GM11168 (cell line): ENCODE results near the gene CD300LB.

ENCODE experiments used
- in situ Hi-C: fragments of 300-500 bp; cut with MboI; formaldehyde crosslinking; loops from one replicate; pipeline ENCODE4 v1.12.0; 2022; ENCODE audit warnings: low sequenced_read_pairs; ENCODE audit not compliant: unreplicated experiment

CD300LB gene

GRCh38 chr17:74550602-74551001 is 19.3 kb upstream of the CD300LB start:
- in situ Hi-C loops, result no loop called here

DNA sequence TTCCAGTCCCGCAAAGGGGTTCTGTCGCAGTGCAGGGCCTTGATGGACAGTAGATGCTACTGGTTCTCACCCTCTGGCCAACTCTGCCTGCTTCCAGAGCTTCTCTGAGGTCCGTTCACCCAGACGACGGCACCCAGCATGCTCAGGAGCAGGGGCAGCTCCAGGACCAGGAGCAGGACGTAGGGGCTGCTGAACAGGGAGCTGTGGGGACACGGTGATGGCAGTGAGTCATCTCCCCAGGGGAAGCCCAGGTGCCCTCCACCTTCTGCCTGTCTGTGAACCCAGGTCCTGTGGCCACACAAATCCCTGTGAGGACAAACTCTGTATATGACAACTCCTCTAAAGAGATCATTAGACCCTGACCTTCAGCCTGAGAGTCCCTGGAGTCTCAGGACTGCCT is 18.1 kb upstream of the CD300LB start:
- in situ Hi-C loops, result no loop called here

- in situ Hi-C loops, result no loop called here
These were observed 16.5 kb upstream of the CD300LB start for GRCh38 chr17:74547736-74548135.

GRCh38 chr17:74547264-74547663 is 16.0 kb upstream of the CD300LB start:
- in situ Hi-C loops, result no loop called here

GRCh38 chr17:74546586-74546985 is 15.3 kb upstream of the CD300LB start:
- in situ Hi-C loops, result no loop called here

- in situ Hi-C loops, result no loop called here
These were observed 14.6 kb upstream of the CD300LB start, which contains the start of gene CD300C for GRCh38 chr17:74545843-74546230. TSS of gene CD300C (minus strand) at chr17:74546115. CDS start at chr17:74545782, 333 bp downstream.

DNA sequence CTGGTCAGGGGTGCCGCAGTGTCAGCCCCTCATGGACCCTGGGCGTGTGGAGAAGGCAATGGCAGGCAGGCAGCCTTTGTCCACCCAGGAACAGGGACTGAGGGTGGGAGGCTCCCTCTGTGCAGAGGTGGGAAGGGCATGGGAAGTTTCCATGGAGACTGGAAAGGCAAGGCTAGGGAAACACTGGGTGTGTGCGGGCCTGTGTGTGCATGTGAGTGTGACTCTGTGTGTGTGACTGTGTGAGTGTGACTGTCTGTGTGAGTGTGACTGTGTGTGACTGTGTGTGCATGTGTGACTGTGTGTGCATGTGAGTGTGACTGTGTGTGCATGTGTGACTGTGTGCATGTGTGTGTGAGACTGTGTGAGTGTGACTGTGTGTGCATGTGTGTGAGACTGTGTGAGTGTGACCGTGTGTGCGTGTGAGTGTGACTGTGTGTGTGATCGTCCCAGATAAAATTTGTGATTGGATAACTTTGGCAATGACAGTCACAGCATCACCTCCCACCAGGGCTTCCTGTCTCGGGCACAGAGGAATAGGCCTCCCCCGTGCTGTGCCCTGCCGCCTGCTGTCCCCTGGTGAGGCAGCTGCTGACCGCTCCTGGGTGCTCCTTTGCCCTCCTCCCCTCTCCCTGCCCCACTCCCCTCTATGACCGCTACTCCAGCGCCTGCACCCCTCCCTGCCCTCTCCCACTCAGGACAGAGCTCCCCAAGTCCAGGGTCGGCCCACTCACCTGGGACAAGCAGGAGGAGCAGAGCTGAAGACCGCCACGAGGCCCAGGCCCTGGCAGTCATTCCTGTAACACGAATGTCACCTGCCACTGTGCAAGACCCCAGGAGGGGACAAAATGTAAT is 13.9 kb upstream of the CD300LB start:
- in situ Hi-C loops, result no loop called here

- in situ Hi-C loops, result no loop called here
These were observed 12.9 kb upstream of the CD300LB start for GRCh38 chr17:74543891-74544760.

- in situ Hi-C loops, result no loop called here
These were observed 12.1 kb upstream of the CD300LB start for GRCh38 chr17:74543406-74543805.

DNA sequence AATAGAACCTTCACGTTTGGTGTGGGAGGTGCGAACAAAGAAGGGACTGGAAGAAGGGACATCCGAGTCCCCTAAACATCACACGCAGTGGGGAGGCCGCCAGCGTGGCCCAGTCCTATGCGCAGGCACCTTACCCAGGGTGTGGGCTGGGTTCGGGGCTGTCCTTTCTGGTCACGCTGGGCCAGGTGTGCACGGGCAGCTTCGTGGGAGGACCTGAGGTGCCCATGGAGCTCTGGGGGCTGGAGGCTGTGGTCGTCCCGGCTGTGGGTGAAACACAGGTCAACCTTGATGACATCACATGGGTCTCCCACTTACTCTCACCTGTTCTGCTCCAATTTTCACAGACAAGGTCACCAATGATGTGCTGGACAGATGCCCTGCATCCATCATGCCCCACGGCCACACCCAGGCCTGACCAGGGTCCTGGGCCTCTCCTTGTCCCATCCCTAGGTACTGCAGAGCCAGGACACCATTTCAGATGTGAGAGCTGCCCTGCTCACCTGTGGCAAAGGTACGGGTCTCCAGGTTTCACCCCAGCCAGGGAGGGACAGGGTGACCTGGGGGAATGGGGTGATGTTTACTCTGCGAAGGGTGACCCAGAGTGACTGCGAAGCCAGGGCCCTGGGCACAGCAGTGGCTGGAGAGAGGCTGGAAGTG is 11.6 kb upstream of the CD300LB start:
- in situ Hi-C loops, result no loop called here

- in situ Hi-C loops, result no loop called here
These were observed 10.9 kb upstream of the CD300LB start for GRCh38 chr17:74542166-74542565.

DNA sequence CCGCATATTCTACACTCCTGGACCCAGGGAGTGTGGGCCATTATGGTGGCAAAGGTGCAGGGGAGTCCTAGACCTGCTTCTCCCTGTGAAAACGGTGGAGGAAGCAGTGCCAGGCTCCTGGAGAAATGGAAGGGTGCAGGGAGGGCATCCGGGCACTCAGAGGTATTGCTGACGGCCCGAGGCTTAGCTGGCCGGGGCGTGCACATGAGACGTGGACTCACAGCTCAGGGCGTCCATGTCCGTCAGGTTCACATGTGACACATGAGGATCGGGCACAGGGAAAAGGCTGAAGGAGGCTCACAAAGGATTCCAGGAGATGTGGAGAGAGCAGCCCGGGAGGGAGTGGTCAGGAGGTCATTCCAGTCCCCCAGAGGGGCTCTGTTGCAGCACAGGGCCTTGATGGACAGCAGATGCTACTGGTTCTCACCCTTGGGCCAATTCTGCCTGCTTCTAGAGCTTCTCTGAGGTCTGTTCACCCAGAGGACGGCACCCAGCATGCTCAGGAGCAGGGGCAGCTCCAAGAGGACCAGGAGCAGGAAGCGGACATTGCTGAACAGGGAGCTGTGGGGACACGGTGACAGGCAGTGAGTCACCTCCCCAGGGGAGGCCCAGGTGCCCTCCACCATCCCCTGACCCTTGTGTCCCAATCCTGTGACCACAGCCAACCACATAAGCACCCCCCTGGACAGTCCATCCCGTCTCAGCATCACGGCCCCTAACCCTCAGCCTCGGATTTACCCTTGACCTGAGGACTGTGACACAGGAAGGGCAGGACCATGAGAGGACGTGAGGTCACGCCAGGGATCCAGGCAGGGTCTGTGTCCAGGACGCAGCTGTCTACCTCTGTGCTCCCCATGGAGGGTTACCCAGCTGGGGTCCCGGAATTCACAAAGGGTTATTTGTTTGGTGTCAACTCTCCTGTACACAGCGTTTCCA is 10.2 kb upstream of the CD300LB start:
- in situ Hi-C loops, result no loop called here

DNA sequence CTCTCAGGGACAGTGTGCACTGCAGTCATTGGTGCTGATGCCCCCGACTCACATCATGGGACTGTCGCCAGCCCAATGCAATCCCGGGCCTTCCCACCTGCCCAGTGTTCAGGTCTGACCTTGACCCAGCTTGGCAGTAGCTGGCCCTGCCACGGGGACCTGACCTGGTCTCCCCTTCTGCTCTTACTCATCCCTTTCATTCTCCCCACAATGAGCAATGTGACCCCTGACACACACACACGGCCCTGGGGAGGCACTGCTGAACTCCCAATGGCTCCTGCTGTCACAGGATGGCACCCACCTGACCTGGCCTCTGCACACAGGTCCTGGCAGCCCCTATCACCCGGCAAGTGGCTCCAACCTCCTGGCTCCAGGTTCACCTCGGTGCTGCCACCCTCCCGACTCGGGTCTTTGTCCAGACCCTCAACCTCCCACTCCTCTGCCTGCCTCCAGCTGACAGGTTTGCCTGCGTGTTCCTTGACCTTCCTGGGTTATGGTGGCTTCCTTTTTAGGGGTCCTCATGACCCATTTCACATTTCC is 8.1 kb upstream of the CD300LB start:
- in situ Hi-C loops, result no loop called here

DNA sequence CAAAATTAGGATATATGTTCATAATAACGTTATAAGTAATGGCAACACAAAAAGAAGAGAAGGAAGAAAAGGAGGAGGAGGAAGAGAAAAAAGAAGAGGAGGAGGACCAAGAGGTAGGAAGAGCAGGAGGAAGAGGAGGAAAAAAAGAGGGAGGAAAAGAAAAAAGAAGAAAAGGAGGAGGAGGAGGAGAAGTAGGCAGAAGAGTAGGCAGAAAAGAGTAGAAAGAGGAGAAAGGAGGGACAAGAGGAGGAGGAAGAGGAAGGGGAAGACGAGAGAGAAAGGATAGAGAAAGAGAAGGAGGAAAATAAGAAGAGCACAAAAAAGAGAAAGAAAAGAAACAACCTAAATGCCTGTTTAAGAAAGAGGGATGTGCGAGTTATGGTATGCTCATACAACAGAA is 5.6 kb upstream of the CD300LB start:
- in situ Hi-C loops, result no loop called here

GRCh38 chr17:74532115-74532514 is 840 bp upstream of the CD300LB start:
- in situ Hi-C loops, result no loop called here

DNA sequence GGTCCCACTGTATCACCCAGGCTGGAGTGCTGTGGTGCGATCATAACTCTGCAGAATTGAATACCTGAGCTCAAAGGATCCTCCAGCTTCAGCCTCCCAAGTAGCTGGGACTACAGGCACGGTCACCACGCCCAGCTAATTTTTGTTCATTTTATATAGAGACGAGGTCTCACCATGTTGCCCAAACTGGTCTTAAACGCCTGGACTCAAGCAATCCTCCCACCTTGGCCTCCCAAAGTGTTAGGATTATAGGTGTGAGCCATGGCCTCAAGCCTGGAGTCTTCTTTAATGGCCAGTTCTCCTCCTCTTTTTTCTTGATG is 484 bp downstream of the CD300LB start:
- in situ Hi-C loops, result no loop called here

DNA sequence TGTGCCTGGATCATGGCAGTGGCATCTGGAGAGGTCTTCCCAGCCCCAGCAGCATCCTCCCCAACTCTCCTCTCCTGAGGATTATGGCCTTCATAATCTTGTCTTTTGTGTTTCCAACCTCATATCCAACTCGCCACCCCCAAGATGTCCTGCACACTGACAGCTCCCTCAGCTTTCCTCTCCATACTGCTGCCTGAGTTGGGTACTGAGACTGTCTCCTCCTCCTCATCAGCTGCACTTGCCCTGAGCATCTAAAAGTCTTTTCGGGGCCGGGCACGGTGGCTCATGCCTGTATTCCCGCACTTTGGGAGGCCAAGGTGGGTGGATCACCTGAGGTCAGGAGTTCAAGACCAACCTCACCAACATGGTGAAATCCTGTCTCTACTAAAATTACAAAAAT is 2.0 kb downstream of the CD300LB start:
- in situ Hi-C loops, result no loop called here

- in situ Hi-C loops, result no loop called here
These were observed 2.6 kb downstream of the CD300LB start for GRCh38 chr17:74528491-74529199.

DNA sequence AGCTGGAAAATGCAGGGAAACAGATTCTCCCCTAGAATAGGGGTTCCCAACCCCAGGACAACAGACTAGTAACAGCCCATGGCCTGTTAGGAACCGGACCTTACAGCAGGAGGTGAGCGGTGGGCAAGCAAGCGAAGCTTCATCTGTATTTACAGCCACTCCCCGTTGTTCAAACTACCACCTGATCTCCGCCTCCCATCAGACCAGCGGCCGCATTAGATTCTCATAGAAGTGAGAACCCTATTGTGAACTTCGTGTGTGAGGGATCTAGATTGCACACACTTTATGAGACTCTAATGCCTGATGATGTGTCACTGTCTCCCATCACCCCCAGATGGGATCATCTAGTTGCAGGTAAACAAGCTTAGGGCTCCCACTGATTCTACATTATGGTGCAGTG is 3.5 kb downstream of the CD300LB start:
- in situ Hi-C loops, result no loop called here
